ENCODE data around the gene DDX20. TPM values are rescaled to one million over a fixed set of nuclear protein-coding genes. Genes with fewer than 3 reads are reported as not detected.

Gene DDX20
- total RNA-seq, 1 donor from 2014 or later: 15.4 TPM

DNA sequence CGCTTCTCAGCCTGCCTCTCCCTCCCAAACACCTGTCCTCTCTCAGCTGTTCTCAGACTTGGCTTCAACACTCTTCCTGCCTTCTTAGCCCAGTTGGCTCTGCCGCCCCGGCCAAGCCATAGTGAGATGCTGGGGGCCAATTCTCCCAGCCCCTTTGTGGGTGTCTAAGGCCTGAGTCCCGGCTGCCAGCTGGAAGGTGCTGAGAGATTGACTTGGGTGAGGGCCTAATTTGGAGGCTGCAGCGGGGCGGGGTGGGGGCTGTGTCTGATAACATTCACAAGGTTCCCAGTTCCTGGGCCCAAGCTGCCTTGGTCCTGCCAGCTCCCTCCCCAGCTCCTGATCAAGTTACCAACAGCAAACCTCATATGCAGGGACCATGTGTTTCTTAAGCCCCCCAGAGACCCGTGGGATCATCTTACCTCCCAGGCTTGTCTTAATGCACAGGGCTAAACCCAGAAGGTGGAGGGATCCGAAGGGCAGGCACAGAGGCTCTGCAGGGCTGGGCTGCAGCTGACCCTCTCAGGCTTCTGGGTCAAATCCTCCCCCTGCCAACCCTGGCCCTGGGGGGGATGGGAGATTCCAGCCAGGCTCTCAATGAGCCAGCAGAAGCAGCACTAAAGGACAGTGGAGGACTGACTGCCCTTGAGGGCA lies 26.3 kb upstream of the DDX20 start:
- H3K79me2 ChIP-seq (ENCODE audit: insufficient read depth, low read length): no peaks in the 10 kb centered on the region

GRCh38 chr1:111729946-111730681 lies 25.6 kb upstream of the DDX20 start:
- FAIRE-seq (no peak), DNase-seq (ENCODE audit: low read depth) (no peak)
- H3K4me1 Mint-ChIP-seq (ENCODE audit: low read depth, unreplicated experiment): peaks cover 8% of the 10 kb centered on the region
- TF ChIP-seq, protein P1, sequence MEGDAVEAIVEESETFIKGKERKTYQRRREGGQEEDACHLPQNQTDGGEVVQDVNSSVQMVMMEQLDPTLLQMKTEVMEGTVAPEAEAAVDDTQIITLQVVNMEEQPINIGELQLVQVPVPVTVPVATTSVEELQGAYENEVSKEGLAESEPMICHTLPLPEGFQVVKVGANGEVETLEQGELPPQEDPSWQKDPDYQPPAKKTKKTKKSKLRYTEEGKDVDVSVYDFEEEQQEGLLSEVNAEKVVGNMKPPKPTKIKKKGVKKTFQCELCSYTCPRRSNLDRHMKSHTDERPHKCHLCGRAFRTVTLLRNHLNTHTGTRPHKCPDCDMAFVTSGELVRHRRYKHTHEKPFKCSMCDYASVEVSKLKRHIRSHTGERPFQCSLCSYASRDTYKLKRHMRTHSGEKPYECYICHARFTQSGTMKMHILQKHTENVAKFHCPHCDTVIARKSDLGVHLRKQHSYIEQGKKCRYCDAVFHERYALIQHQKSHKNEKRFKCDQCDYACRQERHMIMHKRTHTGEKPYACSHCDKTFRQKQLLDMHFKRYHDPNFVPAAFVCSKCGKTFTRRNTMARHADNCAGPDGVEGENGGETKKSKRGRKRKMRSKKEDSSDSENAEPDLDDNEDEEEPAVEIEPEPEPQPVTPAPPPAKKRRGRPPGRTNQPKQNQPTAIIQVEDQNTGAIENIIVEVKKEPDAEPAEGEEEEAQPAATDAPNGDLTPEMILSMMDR (IDR thresholded peaks at IDR 0.05; ENCODE audit: insufficient read depth, low read depth, low read length): no peak
- no peak for TF ChIP-seq EZH2 (IDR thresholded peaks at IDR 0.05; ENCODE audit: insufficient read depth, low read length)
- Histone ChIP-seq H3K27me3 (ENCODE audit: insufficient read depth, low read length) (no peaks in the 10 kb centered on the region), H3K4me2 (ENCODE audit: low read length) (no peak overlapping the region), H3K4me1 (ENCODE audit: insufficient read depth, low read length) (peaks cover 16% of the 10 kb centered on the region), H2AFZ (ENCODE audit: low read depth, low read length) (no peak overlapping the region), H3K27ac (ENCODE audit: low read depth, low read length) (no peak overlapping the region), H3K9me3 (ENCODE audit: insufficient read depth, low read depth, low read length) (no peaks in the 10 kb centered on the region), H3K36me3 (ENCODE audit: insufficient read depth, low read length) (no peaks in the 10 kb centered on the region), H3K9ac (ENCODE audit: low read length) (no peak overlapping the region), H3K79me2 (ENCODE audit: insufficient read depth, low read length) (no peaks in the 10 kb centered on the region), H3K4me3 (ENCODE audit: insufficient read depth, low read depth, low read length) (no peak overlapping the region), H4K20me1 (ENCODE audit: insufficient read depth, low read length) (peaks cover 22% of the 10 kb centered on the region)
- no peaks in the 10 kb centered on the region for H3K9me3 Mint-ChIP-seq (ENCODE audit: unreplicated experiment)
- no peak overlapping the region for H3K4me3 Mint-ChIP-seq (ENCODE audit: unreplicated experiment)
- H3K27ac Mint-ChIP-seq (ENCODE audit: unreplicated experiment): no peak overlapping the region
- H3K36me3 Mint-ChIP-seq (ENCODE audit: low read depth, unreplicated experiment): peaks cover 11% of the 10 kb centered on the region
- peaks cover 2% of the 10 kb centered on the region for H3K27me3 Mint-ChIP-seq (ENCODE audit: low read depth, unreplicated experiment)

More for the DNA sequence above, 26.3 kb upstream of the DDX20 start:
- no peaks in the 10 kb centered on the region for H3K9me3 Mint-ChIP-seq (ENCODE audit: unreplicated experiment)
- H3K4me1 Mint-ChIP-seq (ENCODE audit: low read depth, unreplicated experiment): peaks cover 8% of the 10 kb centered on the region
- Histone ChIP-seq H3K9me3 (ENCODE audit: insufficient read depth, low read depth, low read length) (no peaks in the 10 kb centered on the region), H3K4me2 (ENCODE audit: low read length) (no peak overlapping the region), H3K36me3 (ENCODE audit: insufficient read depth, low read length) (no peaks in the 10 kb centered on the region), H3K27ac (ENCODE audit: low read depth, low read length) (no peak overlapping the region), H3K9ac (ENCODE audit: low read length) (no peak overlapping the region), H3K4me1 (ENCODE audit: insufficient read depth, low read length) (peaks cover 16% of the 10 kb centered on the region), H3K27me3 (ENCODE audit: insufficient read depth, low read length) (no peaks in the 10 kb centered on the region), H3K4me3 (ENCODE audit: insufficient read depth, low read depth, low read length) (no peak overlapping the region), H4K20me1 (ENCODE audit: insufficient read depth, low read length) (peaks cover 19% of the 10 kb centered on the region), H2AFZ (ENCODE audit: low read depth, low read length) (no peak overlapping the region)
- peaks cover 11% of the 10 kb centered on the region for H3K36me3 Mint-ChIP-seq (ENCODE audit: low read depth, unreplicated experiment)
- no peak for FAIRE-seq
- no peak overlapping the region for H3K27ac Mint-ChIP-seq (ENCODE audit: unreplicated experiment)
- no peak for TF ChIP-seq EZH2 (IDR thresholded peaks at IDR 0.05; ENCODE audit: insufficient read depth, low read length)
- TF ChIP-seq, protein P1 (IDR thresholded peaks at IDR 0.05; ENCODE audit: insufficient read depth, low read depth, low read length): no peak
- H3K27me3 Mint-ChIP-seq (ENCODE audit: low read depth, unreplicated experiment): peaks cover 2% of the 10 kb centered on the region
- DNase-seq (ENCODE audit: low read depth): no peak
- no peak overlapping the region for H3K4me3 Mint-ChIP-seq (ENCODE audit: unreplicated experiment)

DNA sequence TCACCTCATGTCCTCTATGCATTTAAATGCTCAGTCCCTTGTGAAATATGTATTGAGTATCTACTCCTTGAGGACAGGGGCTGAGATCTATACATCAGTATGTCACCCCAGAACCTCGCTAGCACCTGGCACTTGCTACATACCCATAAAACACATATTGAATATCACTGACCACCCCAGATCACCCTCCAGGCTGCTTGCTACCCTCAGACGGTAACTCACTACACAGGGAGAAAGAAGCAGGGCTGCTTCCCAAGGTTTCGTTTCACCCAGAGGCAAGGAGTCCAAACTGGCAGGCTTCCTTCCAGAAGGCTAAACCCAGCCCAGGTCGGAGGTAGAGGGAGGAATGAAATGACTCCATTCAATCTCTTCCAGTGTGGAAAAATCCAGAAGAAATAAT lies 25.0 kb upstream of the DDX20 start:
- peaks cover 22% of the 10 kb centered on the region for H4K20me1 ChIP-seq (ENCODE audit: insufficient read depth, low read length)
- peaks cover 2% of the 10 kb centered on the region for H3K27me3 Mint-ChIP-seq (ENCODE audit: low read depth, unreplicated experiment)
- H3K79me2 ChIP-seq (ENCODE audit: insufficient read depth, low read length): no peaks in the 10 kb centered on the region
- H3K4me3 Mint-ChIP-seq (ENCODE audit: unreplicated experiment): no peak overlapping the region
- FAIRE-seq (no peak), DNase-seq (ENCODE audit: low read depth) (no peak)
- H3K4me1 ChIP-seq (ENCODE audit: insufficient read depth, low read length): peaks cover 16% of the 10 kb centered on the region
- H3K36me3 ChIP-seq (ENCODE audit: insufficient read depth, low read length): no peaks in the 10 kb centered on the region
- no peak overlapping the region for H3K4me2 ChIP-seq (ENCODE audit: low read length)
- H2AFZ ChIP-seq (ENCODE audit: low read depth, low read length): no peak overlapping the region
- H3K27ac Mint-ChIP-seq (ENCODE audit: unreplicated experiment): no peak overlapping the region
- no peak overlapping the region for H3K27ac ChIP-seq (ENCODE audit: low read depth, low read length)
- no peaks in the 10 kb centered on the region for H3K9me3 ChIP-seq (ENCODE audit: insufficient read depth, low read depth, low read length)
- no peak overlapping the region for H3K4me3 ChIP-seq (ENCODE audit: insufficient read depth, low read depth, low read length)
- no peak overlapping the region for H3K9ac ChIP-seq (ENCODE audit: low read length)
- TF ChIP-seq EZH2 (IDR thresholded peaks at IDR 0.05; ENCODE audit: insufficient read depth, low read length): no peak
- TF ChIP-seq, protein P1 (IDR thresholded peaks at IDR 0.05; ENCODE audit: insufficient read depth, low read depth, low read length): no peak
- H3K9me3 Mint-ChIP-seq (ENCODE audit: unreplicated experiment): no peaks in the 10 kb centered on the region
- no peaks in the 10 kb centered on the region for H3K27me3 ChIP-seq (ENCODE audit: insufficient read depth, low read length)
- H3K36me3 Mint-ChIP-seq (ENCODE audit: low read depth, unreplicated experiment): peaks cover 11% of the 10 kb centered on the region
- peaks cover 8% of the 10 kb centered on the region for H3K4me1 Mint-ChIP-seq (ENCODE audit: low read depth, unreplicated experiment)

Measured in astrocyte (in vitro differentiated cells and primary cell).